KOPT-K1 (cell line): Measurements from ENCODE around the gene PHOX2A.
"Not testable (repeated sequence)": the region's sequence is repeated elsewhere in the genome, so short reads cannot be mapped to it uniquely, and the experiment has no call there.

ENCODE experiments used
- H3K27ac ChIP-seq: fragments of 200-600 bp; sonication (generic); 2 replicates; pipeline ENCODE4 v1.5.1; 2016; ENCODE audit warnings: antibody characterized with exemption, mild to moderate bottlenecking, low read depth, low read length; ENCODE audit not compliant: poor library complexity, severe bottlenecking
- H3K36me3 ChIP-seq: fragments of 200-600 bp; sonication (generic); 2 replicates; pipeline ENCODE4 v1.5.1; 2017; ENCODE audit warnings: antibody characterized with exemption, mild to moderate bottlenecking, low read length, moderate library complexity; ENCODE audit not compliant: insufficient read depth
- H3K9me3 ChIP-seq: fragments of 200-600 bp; sonication (generic); 2 replicates; pipeline ENCODE4 v1.5.1; 2017; ENCODE audit warnings: antibody characterized with exemption, low read length, mild to moderate bottlenecking; ENCODE audit not compliant: insufficient read depth, poor library complexity, severe bottlenecking

The PHOX2A gene

GRCh38 chr11:72244060-72244360 lies at the start of gene PHOX2A:
PHOX2A (minus strand) TSS chr11:72244176; CDS start chr11:72244004, 172 bp downstream.
- Histone ChIP-seq H3K27ac (no peak within 1 kb of the TSS), H3K36me3 (no peaks in the 10 kb centered on the region), H3K9me3 (peaks cover 12% of the 10 kb centered on the region)

DNA sequence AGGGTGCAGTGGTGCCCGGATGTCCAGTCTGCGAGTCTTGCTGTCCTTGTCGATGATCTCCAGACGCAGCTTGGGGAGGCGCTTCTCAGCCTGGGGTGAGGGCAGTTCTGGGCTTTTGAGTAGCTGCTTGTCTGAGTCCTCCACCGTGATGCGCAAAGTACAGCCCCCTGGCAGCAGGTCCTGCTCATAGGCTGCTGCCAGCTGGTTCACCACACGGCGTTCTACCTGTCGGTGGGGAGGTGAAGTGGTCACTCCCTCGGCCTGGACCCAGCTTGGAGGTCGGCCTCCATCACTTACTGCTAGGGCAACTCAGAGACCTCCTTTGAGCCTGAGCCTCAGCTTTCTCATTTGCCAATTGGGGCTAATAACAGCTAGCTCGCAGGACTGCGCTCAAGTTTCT lies 49.4 kb upstream of the PHOX2A start:
- Histone ChIP-seq H3K36me3 (peaks cover 24% of the 10 kb centered on the region; the same call in 1 of the 2 replicates), H3K27ac (no peak overlapping the region), H3K9me3 (no peaks in the 10 kb centered on the region)

DNA sequence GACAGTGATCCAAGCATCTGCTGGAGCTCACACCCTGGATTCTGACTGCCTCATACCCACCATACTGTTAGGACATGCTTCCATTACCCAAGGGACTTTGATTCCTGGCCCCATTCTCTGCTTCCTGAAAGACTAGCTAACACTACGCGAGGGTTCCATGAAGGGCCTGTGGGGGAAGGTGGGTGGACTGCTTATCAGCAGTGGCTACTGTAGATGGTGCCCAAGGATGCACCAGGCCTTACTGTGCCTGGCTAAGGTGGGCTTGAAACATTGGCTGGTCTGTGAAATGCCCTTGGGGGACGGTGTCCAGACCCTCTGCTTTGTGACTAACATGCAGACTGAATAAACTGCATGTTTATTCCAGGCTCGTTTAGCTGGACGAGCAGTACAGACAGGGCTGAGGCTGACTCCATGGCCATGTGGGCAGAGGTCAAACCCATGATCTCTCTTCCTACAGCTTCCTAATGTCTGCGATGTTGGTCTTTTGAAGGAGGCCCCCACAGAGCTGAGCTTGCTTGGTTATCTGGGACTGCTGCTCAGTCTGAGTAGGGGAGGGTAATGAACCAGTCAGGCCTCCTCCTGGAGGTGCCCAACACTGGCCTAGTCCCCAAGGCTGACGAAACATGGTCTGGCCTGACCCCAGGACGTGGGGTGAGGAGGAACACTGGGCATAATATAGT lies 48.3 kb upstream of the PHOX2A start:
- peaks cover 24% of the 10 kb centered on the region; the same call in 1 of the 2 replicates for H3K36me3 ChIP-seq
- H3K9me3 ChIP-seq, result no peaks in the 10 kb centered on the region
- no peak overlapping the region for H3K27ac ChIP-seq

- peaks cover 24% of the 10 kb centered on the region; the same call in 1 of the 2 replicates for H3K36me3 ChIP-seq
- not testable (repeated sequence) for H3K27ac ChIP-seq, H3K9me3 ChIP-seq
Measured at GRCh38 chr11:72290741-72291140, 46.8 kb upstream of the PHOX2A start.

DNA sequence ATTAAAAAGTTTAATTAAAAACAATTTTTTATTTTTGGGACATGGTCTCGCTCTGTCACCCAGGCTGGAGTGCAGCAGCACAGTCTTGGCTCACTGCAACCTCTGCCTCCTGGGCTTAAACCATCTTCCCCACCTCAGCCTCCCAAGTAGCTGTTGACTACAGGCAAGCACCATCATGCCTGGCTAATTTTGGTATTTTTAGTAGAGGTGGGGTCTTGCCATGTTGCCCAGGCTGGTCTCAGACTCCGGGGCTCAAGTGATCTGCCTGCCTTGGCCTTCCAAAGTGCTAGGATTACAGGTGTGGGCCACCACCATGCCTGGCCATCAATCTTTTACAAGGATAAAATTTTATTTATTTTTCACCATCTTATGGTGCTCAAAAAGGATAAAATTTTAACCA lies 43.3 kb upstream of the PHOX2A start:
- Histone ChIP-seq H3K36me3 (no peaks in the 10 kb centered on the region), H3K27ac (no peak overlapping the region), H3K9me3 (no peaks in the 10 kb centered on the region)

GRCh38 chr11:72283947-72284346 lies 40.0 kb upstream of the PHOX2A start:
- Histone ChIP-seq H3K9me3 (no peaks in the 10 kb centered on the region), H3K36me3 (no peaks in the 10 kb centered on the region), H3K27ac (no peak overlapping the region)

DNA sequence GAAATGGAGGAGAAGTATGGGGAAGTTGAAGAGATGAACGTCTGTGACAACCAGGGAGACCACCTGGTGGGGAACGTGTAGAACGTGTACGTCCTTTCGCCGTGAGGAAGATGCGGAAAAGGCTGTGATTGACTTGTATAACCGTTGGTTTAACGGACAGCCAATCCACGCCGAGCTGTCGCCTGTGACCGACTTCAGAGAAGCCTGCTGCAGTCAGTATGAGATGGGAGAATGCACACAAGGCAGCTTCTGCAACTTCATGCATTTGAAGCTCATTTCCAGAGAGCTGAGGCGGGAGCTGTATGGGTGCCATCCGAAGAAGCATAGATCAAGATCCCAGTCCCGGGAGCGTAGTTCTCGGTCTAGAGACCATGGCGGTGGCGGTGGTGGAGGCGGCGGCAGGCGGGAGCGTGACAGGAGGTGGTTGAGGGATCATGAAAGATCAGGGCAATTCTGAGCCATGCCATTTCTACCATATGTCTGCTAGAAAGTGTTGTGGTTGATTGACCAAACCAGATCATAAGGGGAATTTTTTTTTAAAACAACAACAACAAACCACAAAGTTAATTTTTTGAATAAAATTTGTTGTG lies 36.8 kb upstream of the PHOX2A start:
- Histone ChIP-seq H3K36me3 (no peaks in the 10 kb centered on the region), H3K27ac (no peak overlapping the region), H3K9me3 (no peaks in the 10 kb centered on the region)

DNA sequence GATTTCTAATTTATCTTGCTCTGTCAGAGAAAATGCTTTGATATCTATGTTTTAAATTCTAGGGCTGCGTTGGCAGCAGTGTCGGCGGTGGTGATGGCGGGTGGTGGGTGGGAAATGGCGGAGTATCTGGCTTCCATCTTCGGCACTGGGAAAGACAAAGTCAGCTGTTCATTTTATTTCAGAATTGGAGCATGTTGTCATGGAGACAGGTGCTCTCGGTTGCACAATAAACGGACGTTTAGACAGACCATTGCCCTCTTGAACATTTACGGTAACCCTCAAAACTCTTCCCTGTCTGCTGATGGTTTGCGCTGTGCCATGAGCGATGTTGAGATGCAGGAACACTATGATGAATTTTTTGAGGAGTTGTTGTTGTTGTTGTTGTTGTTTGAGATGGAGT lies 36.1 kb upstream of the PHOX2A start:
- no peaks in the 10 kb centered on the region for H3K36me3 ChIP-seq
- no peak overlapping the region for H3K27ac ChIP-seq
- no peaks in the 10 kb centered on the region for H3K9me3 ChIP-seq

GRCh38 chr11:72278905-72279304 lies 34.9 kb upstream of the PHOX2A start:
- H3K9me3 ChIP-seq, result no peaks in the 10 kb centered on the region
- H3K27ac ChIP-seq, result no peak overlapping the region
- no peaks in the 10 kb centered on the region for H3K36me3 ChIP-seq

- Histone ChIP-seq H3K27ac (no peak overlapping the region), H3K9me3 (no peaks in the 10 kb centered on the region), H3K36me3 (no peaks in the 10 kb centered on the region)
Measured at GRCh38 chr11:72274435-72274834, 30.5 kb upstream of the PHOX2A start.

GRCh38 chr11:72271980-72272379 lies 28.0 kb upstream of the PHOX2A start:
- Histone ChIP-seq H3K36me3 (no peaks in the 10 kb centered on the region), H3K9me3 (no peaks in the 10 kb centered on the region), H3K27ac (no peak overlapping the region)

DNA sequence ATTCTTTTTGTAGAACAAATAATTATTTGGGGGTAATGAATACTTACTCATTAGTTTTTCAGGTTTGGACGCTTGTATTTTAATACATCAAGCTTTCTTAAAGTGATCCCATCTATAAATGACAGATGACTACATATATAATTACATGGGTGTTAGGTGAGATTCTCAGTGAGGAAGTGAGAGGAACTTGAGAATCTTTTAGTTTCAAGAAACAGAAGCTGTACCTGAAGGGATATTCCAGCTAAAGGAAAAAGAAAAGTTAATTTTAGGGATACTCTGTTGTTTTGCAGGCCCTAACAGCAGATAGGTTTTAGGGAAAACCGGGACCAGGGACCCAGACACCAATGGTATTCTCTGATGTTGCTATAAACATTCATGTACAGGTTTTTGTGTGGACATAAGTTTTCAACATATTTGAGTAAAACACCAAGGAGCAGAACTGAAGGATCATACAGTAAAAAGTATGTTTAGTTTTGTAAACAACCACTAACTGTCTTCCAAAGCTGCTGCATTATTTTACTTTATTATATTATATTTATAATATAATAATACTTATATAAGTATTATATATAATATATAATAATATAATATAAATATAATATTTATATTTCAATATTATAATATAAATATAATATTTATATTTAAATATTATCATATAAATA lies 24.1 kb upstream of the PHOX2A start:
- Histone ChIP-seq H3K27ac (no peak overlapping the region), H3K9me3 (no peaks in the 10 kb centered on the region), H3K36me3 (no peaks in the 10 kb centered on the region)

- H3K27ac ChIP-seq, H3K36me3 ChIP-seq, H3K9me3 ChIP-seq: not testable (repeated sequence)
Measured at GRCh38 chr11:72266960-72267359, 23.0 kb upstream of the PHOX2A start.

GRCh38 chr11:72265951-72266350 lies 22.0 kb upstream of the PHOX2A start:
- Histone ChIP-seq H3K9me3 (no peaks in the 10 kb centered on the region), H3K27ac (no peak overlapping the region), H3K36me3 (no peaks in the 10 kb centered on the region)

GRCh38 chr11:72263361-72263760 lies 19.4 kb upstream of the PHOX2A start:
- H3K9me3 ChIP-seq, result no peaks in the 10 kb centered on the region
- no peaks in the 10 kb centered on the region for H3K36me3 ChIP-seq
- H3K27ac ChIP-seq, result no peak overlapping the region

GRCh38 chr11:72260574-72260973 lies 16.6 kb upstream of the PHOX2A start:
- Histone ChIP-seq H3K9me3 (no peaks in the 10 kb centered on the region), H3K36me3 (no peaks in the 10 kb centered on the region)

More at GRCh38 chr11:72260574-72260973, 16.6 kb upstream of the PHOX2A start:
- H3K27ac ChIP-seq, result no peak overlapping the region
